Osteoblast (primary cell): ENCODE measurements around the gene LY86. TPM values are rescaled to one million over a fixed set of nuclear protein-coding genes. Genes with fewer than 3 reads are reported as not detected.
"Not testable (repeated sequence)": the region's sequence is repeated elsewhere in the genome, so short reads cannot be mapped to it uniquely, and the experiment has no call there.

Experiments
- DNase-seq: peaks from one replicate; pipeline ENCODE4 v3.0.0; 2011; ENCODE audit warnings: low spot score, mixed read lengths; ENCODE audit not compliant: insufficient read length; ENCODE audit errors: missing footprints
- H2AFZ ChIP-seq: 2 replicates; pipeline ENCODE4 v1.6.0; 2011; ENCODE audit warnings: mild to moderate bottlenecking, low read length
- H3K27ac ChIP-seq: 2 replicates; pipeline ENCODE4 v1.5.1; 2011; ENCODE audit warnings: mild to moderate bottlenecking, low read depth, low read length, moderate library complexity
- H3K27me3 ChIP-seq: 2 replicates; pipeline ENCODE4 v1.6.0; 2012; ENCODE audit warnings: mild to moderate bottlenecking, control low read depth, inconsistent platforms, low read length, moderate library complexity; ENCODE audit not compliant: insufficient read depth
- H3K36me3 ChIP-seq: 2 replicates; pipeline ENCODE4 v1.5.1; 2011; ENCODE audit warnings: mild to moderate bottlenecking, low read length, control low read depth, moderate library complexity; ENCODE audit not compliant: insufficient read depth
- H3K4me1 ChIP-seq: 2 replicates; pipeline ENCODE4 v1.5.1; 2011; ENCODE audit warnings: mild to moderate bottlenecking, low read length, control low read depth, moderate library complexity; ENCODE audit not compliant: insufficient read depth
- H3K4me2 ChIP-seq: 2 replicates; pipeline ENCODE4 v1.6.0; 2011; ENCODE audit warnings: mild to moderate bottlenecking, low read length; ENCODE audit not compliant: insufficient read depth
- H3K4me3 ChIP-seq: fragments of 200-600 bp; sonication (generic); 3 replicates; pipeline ENCODE4 v1.5.1; 2012; ENCODE audit warnings: mild to moderate bottlenecking, low read length, inconsistent platforms; ENCODE audit not compliant: insufficient read depth
- H3K79me2 ChIP-seq: 2 replicates; pipeline ENCODE4 v1.6.0; 2012; ENCODE audit warnings: mild to moderate bottlenecking, low read length, control low read depth, inconsistent platforms; ENCODE audit not compliant: insufficient read depth
- H3K9me3 ChIP-seq: 2 replicates; pipeline ENCODE4 v1.5.1; 2011; ENCODE audit warnings: low read depth, low read length, control low read depth
- H4K20me1 ChIP-seq: 2 replicates; pipeline ENCODE4 v1.6.0; 2012; ENCODE audit warnings: mild to moderate bottlenecking, low read length, control low read depth; ENCODE audit not compliant: insufficient read depth
- total RNA-seq: library from RNA; depleted of rRNA; stranded (reverse); fragments of >200 nt; gene quantifications from 2 replicates; pipeline ENCODE4 v1.2.3, GENCODE V29; 2012
- TF ChIP-seq, protein P1 (sequence below): IDR thresholded peaks from 2 replicates; pipeline ENCODE4 v1.5.1; 2011; ENCODE audit warnings: mild to moderate bottlenecking, low read depth, low read length, moderate library complexity; ENCODE audit errors: extremely low read depth

LY86 gene
- total RNA-seq, 1 donor = not detected

DNA sequence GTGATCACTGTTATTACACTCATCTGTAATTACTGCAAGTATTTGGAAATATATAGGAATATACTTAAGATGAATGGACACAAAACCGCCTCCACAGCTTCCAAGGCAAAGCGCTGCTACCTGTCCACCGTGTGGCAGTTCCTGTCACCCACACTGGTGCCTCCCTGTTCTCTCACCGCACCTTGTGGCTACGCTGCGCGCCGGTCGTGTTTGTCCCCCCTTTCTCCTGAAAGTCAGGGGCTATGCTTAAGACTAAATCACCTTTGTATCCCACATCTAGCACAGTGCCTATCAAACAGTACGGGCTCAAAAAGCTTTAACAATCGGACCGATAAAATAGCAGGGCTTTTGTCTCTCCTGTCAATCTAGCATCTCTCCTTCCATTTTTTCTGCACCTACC is 23.0 kb downstream of the LY86 start:
- H4K20me1 ChIP-seq = no peaks in the 10 kb centered on the region
- H3K27me3 ChIP-seq = no peaks in the 10 kb centered on the region
- no peak overlapping the region for H2AFZ ChIP-seq
- no peak overlapping the region for H3K4me2 ChIP-seq
- no peak for DNase-seq
- no peak overlapping the region for H3K4me3 ChIP-seq
- no peaks in the 10 kb centered on the region for H3K36me3 ChIP-seq
- H3K27ac ChIP-seq = no peak overlapping the region
- H3K4me1 ChIP-seq = no peaks in the 10 kb centered on the region
- H3K79me2 ChIP-seq = no peaks in the 10 kb centered on the region
- no peaks in the 10 kb centered on the region for H3K9me3 ChIP-seq
- TF ChIP-seq, protein P1, sequence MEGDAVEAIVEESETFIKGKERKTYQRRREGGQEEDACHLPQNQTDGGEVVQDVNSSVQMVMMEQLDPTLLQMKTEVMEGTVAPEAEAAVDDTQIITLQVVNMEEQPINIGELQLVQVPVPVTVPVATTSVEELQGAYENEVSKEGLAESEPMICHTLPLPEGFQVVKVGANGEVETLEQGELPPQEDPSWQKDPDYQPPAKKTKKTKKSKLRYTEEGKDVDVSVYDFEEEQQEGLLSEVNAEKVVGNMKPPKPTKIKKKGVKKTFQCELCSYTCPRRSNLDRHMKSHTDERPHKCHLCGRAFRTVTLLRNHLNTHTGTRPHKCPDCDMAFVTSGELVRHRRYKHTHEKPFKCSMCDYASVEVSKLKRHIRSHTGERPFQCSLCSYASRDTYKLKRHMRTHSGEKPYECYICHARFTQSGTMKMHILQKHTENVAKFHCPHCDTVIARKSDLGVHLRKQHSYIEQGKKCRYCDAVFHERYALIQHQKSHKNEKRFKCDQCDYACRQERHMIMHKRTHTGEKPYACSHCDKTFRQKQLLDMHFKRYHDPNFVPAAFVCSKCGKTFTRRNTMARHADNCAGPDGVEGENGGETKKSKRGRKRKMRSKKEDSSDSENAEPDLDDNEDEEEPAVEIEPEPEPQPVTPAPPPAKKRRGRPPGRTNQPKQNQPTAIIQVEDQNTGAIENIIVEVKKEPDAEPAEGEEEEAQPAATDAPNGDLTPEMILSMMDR = no peak

DNA sequence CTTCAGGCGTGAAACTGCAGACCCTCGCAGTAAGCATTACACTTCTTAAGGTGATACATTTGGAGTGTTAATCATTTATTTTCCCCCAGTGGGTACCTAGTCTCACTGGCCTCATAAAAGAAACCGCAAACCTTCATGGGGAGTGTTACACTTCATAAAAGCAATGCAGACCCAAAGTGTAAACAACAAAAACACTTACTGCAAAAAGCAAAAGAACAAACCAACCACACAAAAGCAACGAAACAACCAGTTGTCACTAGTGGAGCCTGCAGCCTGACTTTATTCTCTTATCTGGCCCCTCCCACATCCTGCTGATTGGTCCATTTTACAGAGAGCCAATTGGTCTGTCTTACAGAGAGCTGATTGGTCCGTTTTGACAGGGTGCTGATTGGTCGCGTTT is 23.8 kb downstream of the LY86 start:
- H3K4me1 ChIP-seq = no peaks in the 10 kb centered on the region
- no peaks in the 10 kb centered on the region for H3K36me3 ChIP-seq
- H3K27me3 ChIP-seq = no peaks in the 10 kb centered on the region
- TF ChIP-seq, protein P1 = no peak
- no peaks in the 10 kb centered on the region for H4K20me1 ChIP-seq
- no peak for DNase-seq
- H3K9me3 ChIP-seq = no peaks in the 10 kb centered on the region
- no peaks in the 10 kb centered on the region for H3K79me2 ChIP-seq
- no peak overlapping the region for H3K27ac ChIP-seq
- no peak overlapping the region for H3K4me2 ChIP-seq
- no peak overlapping the region for H2AFZ ChIP-seq
- H3K4me3 ChIP-seq = no peak overlapping the region

DNA sequence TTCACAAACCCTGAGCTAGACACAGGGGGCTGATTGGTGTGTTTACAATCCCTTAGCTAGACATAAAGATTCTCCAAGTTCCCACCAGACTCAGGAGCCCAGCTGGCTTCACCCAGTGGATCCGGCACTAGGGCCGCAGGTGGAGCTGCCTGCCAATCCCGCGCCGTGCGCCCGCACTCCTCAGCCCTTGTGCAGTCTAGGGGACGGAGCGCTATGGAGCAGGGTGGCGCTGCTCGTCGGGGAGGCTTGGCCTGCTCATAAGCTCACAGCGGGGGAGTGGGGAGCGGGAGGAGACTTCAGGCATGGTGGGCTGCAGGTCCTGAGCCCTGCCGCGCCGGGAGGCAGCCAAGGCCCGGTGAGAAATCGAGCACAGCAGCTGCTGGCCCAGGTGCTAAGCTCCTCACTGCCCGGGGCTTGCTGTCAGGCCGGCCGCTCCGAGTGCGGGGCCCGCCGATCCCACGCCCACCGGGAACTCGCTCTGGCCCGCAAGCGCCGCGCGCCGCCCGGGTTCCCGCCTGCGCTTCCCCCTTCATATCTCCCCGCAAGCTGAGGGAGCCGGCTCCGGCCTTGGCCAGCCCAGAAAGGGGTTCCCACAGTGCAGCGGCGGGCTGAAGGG is 24.7 kb downstream of the LY86 start:
- H4K20me1 ChIP-seq, H3K36me3 ChIP-seq, H3K27ac ChIP-seq, H3K79me2 ChIP-seq, H3K4me3 ChIP-seq, H3K4me1 ChIP-seq, H2AFZ ChIP-seq, H3K9me3 ChIP-seq, DNase-seq, H3K4me2 ChIP-seq, H3K27me3 ChIP-seq: not testable (repeated sequence)

DNA sequence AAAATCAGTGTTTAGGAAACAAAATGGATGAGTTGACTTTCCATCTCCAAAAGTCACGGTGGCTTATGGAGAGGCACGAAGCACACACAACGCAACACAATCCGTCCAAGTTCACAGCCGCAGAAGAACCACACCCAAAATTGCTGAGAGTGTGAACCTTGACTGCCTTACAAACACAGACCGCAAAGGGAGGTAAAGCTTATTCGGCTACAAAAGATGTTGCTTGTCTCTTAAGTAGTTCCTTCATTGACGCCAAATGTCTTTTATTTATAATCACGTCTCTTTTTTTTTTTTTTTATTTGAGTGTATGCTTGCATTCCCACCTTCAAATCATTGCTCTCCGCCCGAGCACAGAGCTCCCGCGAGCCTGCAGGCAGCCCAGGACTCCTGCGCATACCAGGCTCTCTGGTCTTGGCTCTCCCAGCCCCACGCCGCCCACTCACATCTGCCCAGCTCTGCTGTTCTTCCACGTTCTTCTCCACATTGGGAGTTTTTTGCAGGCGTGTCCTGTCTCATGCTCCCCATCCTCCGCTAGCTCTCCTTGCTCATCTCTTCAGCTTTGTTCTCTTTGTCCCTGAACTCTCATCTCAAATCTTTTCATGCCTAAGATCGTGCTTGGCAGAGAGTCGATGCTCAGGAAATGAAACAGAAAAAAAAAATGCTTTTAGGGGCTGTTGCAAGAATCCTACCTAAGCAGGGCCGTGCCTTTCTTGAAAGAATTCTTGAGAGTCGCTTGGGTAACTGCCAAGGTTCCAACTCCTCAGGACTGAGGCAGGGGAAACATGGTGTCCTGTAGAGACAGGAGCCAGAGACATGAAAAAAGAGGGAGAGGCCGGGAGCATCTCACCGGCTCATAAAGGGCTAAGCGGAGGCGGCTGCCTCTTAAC is 25.8 kb downstream of the LY86 start:
- Histone ChIP-seq H3K9me3 (no peaks in the 10 kb centered on the region), H3K4me3 (no peak overlapping the region), H3K4me2 (no peak overlapping the region), H3K27ac (no peak overlapping the region), H3K27me3 (no peaks in the 10 kb centered on the region), H3K4me1 (no peaks in the 10 kb centered on the region), H2AFZ (no peak overlapping the region), H4K20me1 (no peaks in the 10 kb centered on the region), H3K79me2 (no peaks in the 10 kb centered on the region), H3K36me3 (no peaks in the 10 kb centered on the region)
- TF ChIP-seq, protein P1 = no peak
- DNase-seq = no peak
